Measurements from ENCODE around the gene PUS10.

DNA sequence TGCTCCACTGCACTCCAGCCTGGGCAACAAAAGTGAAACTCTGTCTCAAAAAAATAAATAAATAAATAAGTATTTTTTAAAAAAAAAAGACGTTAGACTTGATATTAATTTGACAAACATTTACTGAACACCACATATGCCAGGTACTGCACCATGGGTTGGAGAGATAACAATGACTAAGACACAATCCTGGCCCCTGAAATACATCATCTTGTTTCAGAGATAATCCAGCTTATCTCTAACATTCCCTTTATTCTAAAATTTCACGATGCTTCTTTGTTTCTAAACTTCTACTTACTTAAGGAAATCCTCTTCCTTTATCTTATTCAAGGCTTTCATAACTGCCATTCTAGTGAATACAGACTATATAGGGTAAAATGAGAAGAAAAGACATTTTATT lies 55.5 kb downstream of the PUS10 start:
- TF ChIP-seq, protein P1, sequence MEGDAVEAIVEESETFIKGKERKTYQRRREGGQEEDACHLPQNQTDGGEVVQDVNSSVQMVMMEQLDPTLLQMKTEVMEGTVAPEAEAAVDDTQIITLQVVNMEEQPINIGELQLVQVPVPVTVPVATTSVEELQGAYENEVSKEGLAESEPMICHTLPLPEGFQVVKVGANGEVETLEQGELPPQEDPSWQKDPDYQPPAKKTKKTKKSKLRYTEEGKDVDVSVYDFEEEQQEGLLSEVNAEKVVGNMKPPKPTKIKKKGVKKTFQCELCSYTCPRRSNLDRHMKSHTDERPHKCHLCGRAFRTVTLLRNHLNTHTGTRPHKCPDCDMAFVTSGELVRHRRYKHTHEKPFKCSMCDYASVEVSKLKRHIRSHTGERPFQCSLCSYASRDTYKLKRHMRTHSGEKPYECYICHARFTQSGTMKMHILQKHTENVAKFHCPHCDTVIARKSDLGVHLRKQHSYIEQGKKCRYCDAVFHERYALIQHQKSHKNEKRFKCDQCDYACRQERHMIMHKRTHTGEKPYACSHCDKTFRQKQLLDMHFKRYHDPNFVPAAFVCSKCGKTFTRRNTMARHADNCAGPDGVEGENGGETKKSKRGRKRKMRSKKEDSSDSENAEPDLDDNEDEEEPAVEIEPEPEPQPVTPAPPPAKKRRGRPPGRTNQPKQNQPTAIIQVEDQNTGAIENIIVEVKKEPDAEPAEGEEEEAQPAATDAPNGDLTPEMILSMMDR (IDR thresholded peaks at IDR 0.05), result no peak
- no peak for TF ChIP-seq POLR2A (IDR thresholded peaks at IDR 0.05)

Data from right lobe of liver (tissue), 4 donors.